Fibroblast of lung (primary cell): ENCODE measurements around the gene IZUMO4. TPM values are rescaled to one million over a fixed set of nuclear protein-coding genes. Genes with fewer than 3 reads are reported as not detected.

Experiments used
- DNase-seq, 2 donors: peaks; one replicate each; pipeline versions ENCODE4 v3.0.0 to v3.0.0-alpha.2; 2010; ENCODE audit warnings: low read depth in 2 of 2
- H2AFZ ChIP-seq: 2 replicates; pipeline ENCODE4 v1.5.1; 2012; ENCODE audit warnings: low read length, control low read depth, inconsistent platforms
- H3K27ac ChIP-seq: 2 replicates; pipeline ENCODE4 v1.5.1; 2011; ENCODE audit warnings: low read length, control low read depth; ENCODE audit not compliant: insufficient read depth
- H3K27me3 ChIP-seq: 2 replicates; pipeline ENCODE4 v1.5.1; 2011; ENCODE audit warnings: mild to moderate bottlenecking, low read length; ENCODE audit not compliant: control insufficient read depth, insufficient read depth
- H3K36me3 ChIP-seq: 2 replicates; pipeline ENCODE4 v1.5.1; 2011; ENCODE audit warnings: low read length; ENCODE audit not compliant: control insufficient read depth, insufficient read depth
- H3K4me1 ChIP-seq: 2 replicates; pipeline ENCODE4 v1.5.1; 2011; ENCODE audit warnings: low read length; ENCODE audit not compliant: control insufficient read depth, insufficient read depth; ENCODE audit errors: extremely low read depth
- H3K4me2 ChIP-seq: 2 replicates; pipeline ENCODE4 v1.5.1; 2011; ENCODE audit warnings: low read length, control low read depth; ENCODE audit not compliant: insufficient read depth; ENCODE audit errors: extremely low read depth
- H3K4me3 ChIP-seq, 4 experiments: fragments of 200-600 bp in 1 of 4; sonication (generic) in 1 of 4; replicated peaks in 1 of 4; 2 replicates each; pipeline ENCODE4 v1.5.1; 2011 to 2016; ENCODE audit warnings: low read length in 4 of 4, low read depth in 3 of 4, mild to moderate bottlenecking in 3 of 4, control low read depth in 2 of 4, inconsistent platforms in 1 of 4, mixed read lengths in 1 of 4; ENCODE audit not compliant: insufficient read depth in 1 of 4; ENCODE audit errors: control extremely low read depth in 1 of 4
- H3K79me2 ChIP-seq: 2 replicates; pipeline ENCODE4 v1.5.1; 2012; ENCODE audit warnings: mild to moderate bottlenecking, low read length, inconsistent platforms; ENCODE audit not compliant: control insufficient read depth, insufficient read depth
- H3K9ac ChIP-seq: 2 replicates; pipeline ENCODE4 v1.5.1; 2011; ENCODE audit warnings: mild to moderate bottlenecking, low read length, control low read depth; ENCODE audit not compliant: insufficient read depth
- H3K9me3 ChIP-seq: 2 replicates; pipeline ENCODE4 v1.5.1; 2012; ENCODE audit warnings: low read depth, low read length; ENCODE audit not compliant: control insufficient read depth, insufficient read depth
- H4K20me1 ChIP-seq: 2 replicates; pipeline ENCODE4 v1.5.1; 2011; ENCODE audit warnings: low read length; ENCODE audit not compliant: control insufficient read depth, insufficient read depth; ENCODE audit errors: extremely low read depth
- EZH2 ChIP-seq: IDR thresholded peaks from 2 replicates; pipeline ENCODE4 v1.5.1; 2012; ENCODE audit warnings: low read length, control low read depth, mild to moderate bottlenecking; ENCODE audit errors: missing control alignments
- polyA plus RNA-seq, 2 donors: library from polyadenylated mRNA; depleted of rRNA in 1 of 2; stranded (reverse) in 1 of 2; unstranded in 1 of 2; fragments of >200 nt; gene quantifications; 2 replicates each; pipeline ENCODE4 v1.2.1, GENCODE V29; 2011 to 2012; ENCODE audit warnings: missing spikeins in 1 of 2
- total RNA-seq: library from RNA; depleted of rRNA; stranded (reverse); fragments of >200 nt; gene quantifications from 2 replicates; pipeline ENCODE4 v1.2.1, GENCODE V29; 2014
- TF ChIP-seq, protein P1 (sequence below), 2 donors: IDR thresholded peaks in 1 of 2; conservative IDR thresholded peaks in 1 of 2; 1 replicate in 1 of 2; 2 replicates in 1 of 2; pipeline ENCODE4 v1.5.1; 2011 to 2012; ENCODE audit warnings: low read length in 2 of 2, control low read depth in 1 of 2, inconsistent platforms in 1 of 2, low read depth in 1 of 2, mild to moderate bottlenecking in 1 of 2

Gene IZUMO4
- total and polyA plus RNA-seq, 2 donors (not counting 1 experiment from before 2014, with no cell fraction given), result 0.56 to 1.3 TPM

DNA sequence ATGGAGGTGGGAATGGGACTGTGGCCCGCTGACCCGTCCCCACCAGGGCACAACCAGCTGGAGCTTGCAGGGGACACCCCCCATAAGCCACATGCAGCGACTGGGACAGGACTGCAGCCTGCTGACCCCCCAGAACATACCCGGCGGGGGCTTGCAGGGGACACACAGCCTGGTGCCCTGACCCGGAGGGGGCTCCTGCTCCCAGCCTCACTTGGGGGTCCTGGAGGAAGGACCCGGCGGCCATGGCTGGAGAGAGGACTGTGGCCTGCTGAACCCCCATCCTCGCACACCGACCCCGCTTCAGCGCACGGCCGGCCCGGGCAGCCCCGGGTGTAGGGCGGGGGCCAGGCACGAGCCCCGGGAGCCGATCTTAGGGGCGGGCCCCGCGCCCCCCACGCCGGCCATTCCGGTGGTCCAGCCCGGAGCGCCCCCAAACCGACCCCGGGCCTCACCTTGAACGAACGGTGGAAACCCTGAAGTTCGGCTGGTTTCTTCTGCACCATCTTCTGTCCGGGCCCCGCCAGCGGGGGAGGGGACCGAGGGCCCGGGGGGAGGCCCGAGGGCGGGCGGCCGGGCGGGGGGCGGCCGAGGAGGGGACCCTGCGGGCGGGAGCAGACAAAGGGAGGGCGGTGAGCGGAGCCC, 46.2 kb upstream of the IZUMO4 start:
- Histone ChIP-seq H2AFZ (no peak overlapping the region), H3K9ac (peak overlapping the region; percentile 67), H3K9me3 (no peaks in the 10 kb centered on the region), H3K27ac (peak overlapping the region; percentile 50), H3K4me2 (peak overlapping the region; percentile 91), H3K27me3 (no peaks in the 10 kb centered on the region), H3K4me1 (peaks cover 21% of the 10 kb centered on the region), H3K36me3 (peaks cover 22% of the 10 kb centered on the region), H3K4me3 (peak overlapping the region; percentile 58 to 90 (median 84)), H3K79me2 (peaks cover 34% of the 10 kb centered on the region), H4K20me1 (no peaks in the 10 kb centered on the region)
- no peak for TF ChIP-seq EZH2
- TF ChIP-seq, protein P1, sequence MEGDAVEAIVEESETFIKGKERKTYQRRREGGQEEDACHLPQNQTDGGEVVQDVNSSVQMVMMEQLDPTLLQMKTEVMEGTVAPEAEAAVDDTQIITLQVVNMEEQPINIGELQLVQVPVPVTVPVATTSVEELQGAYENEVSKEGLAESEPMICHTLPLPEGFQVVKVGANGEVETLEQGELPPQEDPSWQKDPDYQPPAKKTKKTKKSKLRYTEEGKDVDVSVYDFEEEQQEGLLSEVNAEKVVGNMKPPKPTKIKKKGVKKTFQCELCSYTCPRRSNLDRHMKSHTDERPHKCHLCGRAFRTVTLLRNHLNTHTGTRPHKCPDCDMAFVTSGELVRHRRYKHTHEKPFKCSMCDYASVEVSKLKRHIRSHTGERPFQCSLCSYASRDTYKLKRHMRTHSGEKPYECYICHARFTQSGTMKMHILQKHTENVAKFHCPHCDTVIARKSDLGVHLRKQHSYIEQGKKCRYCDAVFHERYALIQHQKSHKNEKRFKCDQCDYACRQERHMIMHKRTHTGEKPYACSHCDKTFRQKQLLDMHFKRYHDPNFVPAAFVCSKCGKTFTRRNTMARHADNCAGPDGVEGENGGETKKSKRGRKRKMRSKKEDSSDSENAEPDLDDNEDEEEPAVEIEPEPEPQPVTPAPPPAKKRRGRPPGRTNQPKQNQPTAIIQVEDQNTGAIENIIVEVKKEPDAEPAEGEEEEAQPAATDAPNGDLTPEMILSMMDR (conservative IDR thresholded peaks at IDR 0.05 in 1 of 2, IDR thresholded peaks at IDR 0.05 in 1 of 2; ENCODE audit: low read depth in 1 of 2, low read length in 2 of 2), result no peak
- no peak for DNase-seq

DNA sequence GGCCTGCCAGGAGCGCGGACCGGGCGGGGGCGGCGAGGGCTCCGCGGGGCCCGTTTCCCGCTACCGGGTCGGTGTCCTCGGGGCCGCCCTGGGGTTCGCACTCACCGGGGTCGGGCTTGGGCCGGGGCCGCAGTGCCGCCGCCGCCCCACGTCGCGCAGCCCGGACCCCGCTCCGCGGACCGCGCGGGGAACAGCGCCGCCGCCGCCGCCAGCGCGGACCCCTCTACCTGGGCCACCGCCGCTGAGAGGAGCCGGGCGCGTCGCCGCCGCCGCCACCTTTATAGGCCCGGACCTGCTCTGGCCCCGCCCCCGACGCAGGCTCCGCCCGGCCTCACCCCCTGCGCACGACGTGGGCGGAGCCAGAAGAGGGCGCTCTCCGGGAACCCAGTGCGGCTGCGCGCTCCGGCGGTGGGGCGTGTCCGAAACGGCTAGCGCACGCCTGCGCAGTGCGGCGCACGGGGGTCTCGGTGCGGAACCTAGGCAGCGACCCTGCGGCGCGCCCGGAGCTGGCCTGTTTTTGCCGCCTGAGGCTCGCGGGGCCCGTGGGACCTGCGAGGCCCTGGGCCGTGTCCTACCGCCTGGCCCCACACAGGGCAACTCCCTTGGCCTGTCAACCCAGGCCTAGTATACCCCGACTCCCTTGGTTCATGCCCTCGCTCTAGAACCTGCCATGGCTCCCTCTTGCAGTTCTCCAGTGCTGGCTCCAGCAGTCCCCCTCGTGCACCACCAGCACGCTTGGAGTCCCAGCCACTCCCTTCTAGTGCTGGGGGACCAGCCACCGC, 45.5 kb upstream of the IZUMO4 start, which contains the start of gene MKNK2:
Gene MKNK2, minus strand, starts transcription at position 254 of the 782 bp plus-strand sequence. CDS start 393 bp downstream, outside the sequence.
- Histone ChIP-seq H3K36me3 (peaks cover 16% of the 10 kb centered on the region), H3K4me2 (peak within 1 kb of the TSS; percentile 91), H3K9ac (peak within 1 kb of the TSS; percentile 67), H3K27ac (peak within 1 kb of the TSS; percentile 50), H3K4me3 (peak within 1 kb of the TSS; percentile 58 to 90 (median 84)), H3K9me3 (no peaks in the 10 kb centered on the region), H3K4me1 (peaks cover 26% of the 10 kb centered on the region), H3K27me3 (no peaks in the 10 kb centered on the region), H3K79me2 (peaks cover 34% of the 10 kb centered on the region), H2AFZ (peak within 1 kb of the TSS; percentile 75), H4K20me1 (no peaks in the 10 kb centered on the region)
- DNase-seq, result peak; percentile 67 to 87
- no peak for TF ChIP-seq EZH2
- TF ChIP-seq, protein P1 (conservative IDR thresholded peaks at IDR 0.05 in 1 of 2, IDR thresholded peaks at IDR 0.05 in 1 of 2; ENCODE audit: low read depth in 1 of 2, low read length in 2 of 2), result peak; percentile 35 to 39
